GM19035 (cell line): ENCODE data around the gene BTBD8.

ENCODE experiments used
- ATAC-seq: cut with Tn5 transposase; IDR thresholded peaks from one replicate; pipeline ENCODE4 v1.9.1; 2021; ENCODE audit not compliant: unreplicated experiment

Gene BTBD8

GRCh38 chr1:92188436-92189255 is 108.5 kb downstream of the BTBD8 start:
- no peak for ATAC-seq

- no peak for ATAC-seq
Measured at GRCh38 chr1:92191726-92192125, 111.6 kb downstream of the BTBD8 start.

- no peak for ATAC-seq
Measured at GRCh38 chr1:92192246-92192645, 112.1 kb downstream of the BTBD8 start.

- no peak for ATAC-seq
Measured at GRCh38 chr1:92194511-92194910, 114.4 kb downstream of the BTBD8 start.

GRCh38 chr1:92201973-92202372 is 121.8 kb downstream of the BTBD8 start:
- ATAC-seq: no peak

GRCh38 chr1:92203105-92203504 is 123.0 kb downstream of the BTBD8 start:
- ATAC-seq: no peak

- no peak for ATAC-seq
Measured at GRCh38 chr1:92210701-92211100, 130.6 kb downstream of the BTBD8 start.

GRCh38 chr1:92211166-92211565 is 131.0 kb downstream of the BTBD8 start:
- ATAC-seq: no peak

GRCh38 chr1:92217721-92218120 is 137.6 kb downstream of the BTBD8 start, which contains the start of gene C1orf146:
Gene C1orf146 (plus strand): TSS chr1:92217915. CDS start chr1:92231421, 13,506 bp downstream.
- no peak for ATAC-seq

- no peak for ATAC-seq
Measured at GRCh38 chr1:92218559-92218958, 138.4 kb downstream of the BTBD8 start.

GRCh38 chr1:92219028-92219427 is 138.9 kb downstream of the BTBD8 start:
- ATAC-seq: no peak

GRCh38 chr1:92228401-92228800 is 148.3 kb downstream of the BTBD8 start:
- ATAC-seq: no peak

GRCh38 chr1:92230736-92231135 is 150.6 kb downstream of the BTBD8 start:
- no peak for ATAC-seq
